Measurements from ENCODE around the gene NBPF12. TPM values are rescaled to one million over a fixed set of nuclear protein-coding genes. Genes with fewer than 3 reads are reported as not detected.
"Not testable (repeated sequence)": the region's sequence is repeated elsewhere in the genome, so short reads cannot be mapped to it uniquely, and the experiment has no call there.

The NBPF12 gene
- polyA plus RNA-seq, 3 donors, result 16.4 to 21.2 (median 19.5) TPM

DNA sequence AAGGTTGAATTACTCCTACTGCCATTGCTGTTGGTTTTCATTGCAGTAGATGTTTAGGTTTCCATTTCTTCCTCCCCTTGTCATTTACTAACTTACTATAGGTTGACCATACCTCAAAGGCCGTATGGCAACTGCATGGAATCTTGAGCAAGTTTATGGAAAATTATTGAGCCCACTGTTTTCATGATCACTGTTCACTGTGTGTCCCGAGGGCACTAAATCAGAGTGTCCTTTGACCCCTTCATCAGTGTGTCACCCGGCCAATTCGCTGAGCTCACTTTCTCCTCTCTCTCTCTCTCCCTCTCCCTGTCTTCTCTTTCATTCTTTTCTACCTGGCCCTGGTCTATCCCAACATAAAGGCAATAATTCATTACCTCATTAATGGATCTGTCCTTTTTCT is 47.7 kb downstream of the NBPF12 start:
- not testable (repeated sequence) for DNase-seq (ENCODE audit: low read depth in 3 of 3, low spot score in 2 of 3)

- DNase-seq (ENCODE audit: low read depth in 3 of 3, low spot score in 2 of 3), result not testable (repeated sequence)
These were observed 48.3 kb downstream of the NBPF12 start for GRCh38 chr1:146986450-146986849.

DNA sequence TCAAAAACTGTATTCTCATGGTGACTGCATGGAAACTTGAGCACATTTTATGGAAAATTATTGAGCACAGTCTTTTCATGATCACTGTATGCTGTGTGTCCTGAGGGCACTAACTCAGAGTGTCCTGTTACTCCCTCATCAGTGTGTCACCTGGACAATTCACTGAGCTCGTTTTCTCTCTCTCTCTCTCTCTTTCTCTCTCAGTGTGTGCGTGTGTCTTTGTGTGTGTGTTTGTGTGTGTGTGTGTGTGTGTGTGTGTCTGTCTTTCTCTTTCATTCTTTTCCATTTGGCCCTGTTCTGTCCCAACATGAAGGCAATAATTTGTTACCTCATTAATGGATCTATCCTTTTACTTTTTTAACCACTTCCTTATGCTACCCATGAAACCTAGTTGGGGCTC is 49.4 kb downstream of the NBPF12 start:
- not testable (repeated sequence) for DNase-seq (ENCODE audit: low read depth in 3 of 3, low spot score in 2 of 3)

DNA sequence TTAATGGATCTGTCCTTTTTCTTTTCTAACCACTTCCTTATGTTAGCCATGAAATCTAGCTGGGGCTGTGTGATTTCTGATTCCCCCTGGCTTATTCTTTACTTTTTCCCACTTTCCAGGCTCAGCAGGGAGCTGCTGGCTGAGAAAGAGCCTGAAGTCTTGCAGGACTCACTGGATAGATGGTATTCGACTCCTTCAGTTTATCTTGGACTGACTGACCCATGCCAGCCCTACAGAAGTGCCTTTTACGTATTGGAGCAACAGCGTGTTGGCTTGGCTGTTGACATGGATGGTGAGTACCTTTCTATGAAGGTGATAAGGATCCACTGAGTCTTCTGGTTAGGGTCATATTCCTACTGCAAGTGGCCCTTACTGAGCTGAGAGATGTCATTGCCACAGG is 51.3 kb downstream of the NBPF12 start:
- DNase-seq (ENCODE audit: low read depth in 3 of 3, low spot score in 2 of 3), result not testable (repeated sequence)

DNA sequence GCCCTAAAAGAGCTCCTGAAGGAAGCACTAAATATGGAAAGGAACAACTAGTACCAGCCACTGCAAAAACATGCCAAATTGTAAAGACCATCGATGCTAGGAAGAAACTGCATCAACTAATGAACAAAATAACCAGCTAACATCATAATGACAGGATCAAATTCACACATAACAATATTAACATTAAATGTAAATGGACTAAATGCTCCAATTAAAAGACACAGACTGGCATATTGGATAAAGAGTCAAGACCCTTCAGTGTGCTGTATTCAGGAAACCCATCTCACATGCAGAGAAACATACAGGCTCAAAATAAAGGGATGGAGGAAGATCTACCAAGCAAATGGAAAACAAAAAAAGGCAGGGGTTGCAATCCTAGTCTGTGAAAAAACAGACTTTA is 70.4 kb downstream of the NBPF12 start:
- not testable (repeated sequence) for DNase-seq (ENCODE audit: low read depth in 3 of 3, low spot score in 2 of 3)

DNA sequence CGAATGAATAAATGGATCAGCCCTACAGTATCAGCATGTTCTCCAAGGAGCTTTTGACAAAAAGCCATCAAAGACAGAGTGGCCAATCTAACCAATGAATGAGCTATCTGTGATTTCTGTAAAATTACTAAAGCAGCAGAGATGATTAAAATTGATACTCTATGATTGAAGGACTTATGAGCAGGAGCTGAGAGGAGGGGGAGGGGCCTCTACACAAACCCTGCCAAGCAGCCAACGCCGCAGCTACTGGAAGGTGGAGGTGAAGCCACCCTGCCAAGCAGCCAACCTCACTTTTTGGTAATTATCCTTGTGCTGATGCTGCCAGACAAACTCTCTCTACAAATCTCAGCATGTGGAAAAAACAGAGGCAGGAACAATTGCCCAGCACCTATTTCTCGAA is 88.9 kb downstream of the NBPF12 start:
- DNase-seq (ENCODE audit: low read depth in 3 of 3, low spot score in 2 of 3), result not testable (repeated sequence)

GRCh38 chr1:147030066-147030653 is 92.0 kb downstream of the NBPF12 start:
- DNase-seq (ENCODE audit: low read depth in 3 of 3, low spot score in 2 of 3), result not testable (repeated sequence)

GRCh38 chr1:147039916-147040315 is 101.8 kb downstream of the NBPF12 start:
- DNase-seq (ENCODE audit: low read depth in 3 of 3, low spot score in 2 of 3), result peak in 2 of 3 donors; percentile 3 to 13

DNA sequence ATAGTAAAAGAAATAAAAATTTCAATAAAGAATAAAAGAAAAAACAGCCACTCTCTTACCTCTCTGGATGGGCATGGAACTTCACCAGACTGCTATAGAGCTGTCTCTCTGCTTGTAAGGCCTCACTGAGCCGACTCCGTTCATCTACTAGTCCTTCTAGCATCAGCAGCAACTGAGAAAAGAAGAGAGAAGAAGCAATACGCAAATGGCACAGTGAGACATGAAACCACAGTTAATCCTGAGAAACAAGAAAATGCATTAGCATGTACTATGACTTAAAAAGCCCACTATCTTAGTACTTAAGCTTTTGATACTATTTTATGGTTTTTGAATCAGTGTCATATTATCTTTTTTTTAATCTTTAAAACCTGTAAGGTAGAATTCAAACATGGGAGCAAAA is 104.8 kb downstream of the NBPF12 start:
- DNase-seq (ENCODE audit: low read depth in 3 of 3, low spot score in 2 of 3), result not testable (repeated sequence)

DNA sequence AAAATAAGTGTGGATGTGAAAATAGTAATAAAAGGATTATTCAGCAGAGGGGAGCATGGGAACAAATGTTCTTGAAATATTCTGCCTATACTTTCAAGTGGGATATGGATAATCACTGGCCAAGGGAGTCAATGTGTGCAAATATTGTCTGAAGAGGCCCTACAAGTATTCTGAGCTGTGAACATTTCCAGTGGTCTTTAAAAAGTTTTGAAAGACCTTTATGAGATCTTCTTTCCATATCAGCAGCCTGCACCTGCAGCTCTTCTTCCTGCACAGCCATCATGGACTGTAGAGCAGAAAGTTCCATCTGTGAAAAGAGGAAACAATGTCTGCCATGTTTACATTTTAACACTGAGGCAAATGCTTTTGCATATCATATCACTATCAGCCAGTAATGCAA is 106.4 kb downstream of the NBPF12 start:
- not testable (repeated sequence) for DNase-seq (ENCODE audit: low read depth in 3 of 3, low spot score in 2 of 3)

Other genes with a start within 250 kb of the NBPF12 start
- gene PRKAB2, start 234.1 kb downstream of the NBPF12 start, polyA plus RNA-seq (ENCODE audit: insufficient read length in 3 of 3), result 10 to 100 TPM; 24.0 to 28.7 (median 24.5) TPM

Data from right renal cortex interstitium (tissue), 3 donors.